GM18502 (cell line): ENCODE measurements around the gene CHMP2A.

Experiments used
- ATAC-seq: cut with Tn5 transposase; IDR thresholded peaks from one replicate; pipeline ENCODE4 v1.9.1; 2021; ENCODE audit warnings: mild to moderate bottlenecking; ENCODE audit not compliant: unreplicated experiment, poor library complexity

CHMP2A gene

GRCh38 chr19:58570770-58571574 lies 16.1 kb upstream of the CHMP2A start:
- ATAC-seq = no peak

- ATAC-seq = no peak
These were observed 15.2 kb upstream of the CHMP2A start for GRCh38 chr19:58569943-58570670.

- no peak for ATAC-seq
These were observed 14.5 kb upstream of the CHMP2A start for GRCh38 chr19:58569191-58569942.

DNA sequence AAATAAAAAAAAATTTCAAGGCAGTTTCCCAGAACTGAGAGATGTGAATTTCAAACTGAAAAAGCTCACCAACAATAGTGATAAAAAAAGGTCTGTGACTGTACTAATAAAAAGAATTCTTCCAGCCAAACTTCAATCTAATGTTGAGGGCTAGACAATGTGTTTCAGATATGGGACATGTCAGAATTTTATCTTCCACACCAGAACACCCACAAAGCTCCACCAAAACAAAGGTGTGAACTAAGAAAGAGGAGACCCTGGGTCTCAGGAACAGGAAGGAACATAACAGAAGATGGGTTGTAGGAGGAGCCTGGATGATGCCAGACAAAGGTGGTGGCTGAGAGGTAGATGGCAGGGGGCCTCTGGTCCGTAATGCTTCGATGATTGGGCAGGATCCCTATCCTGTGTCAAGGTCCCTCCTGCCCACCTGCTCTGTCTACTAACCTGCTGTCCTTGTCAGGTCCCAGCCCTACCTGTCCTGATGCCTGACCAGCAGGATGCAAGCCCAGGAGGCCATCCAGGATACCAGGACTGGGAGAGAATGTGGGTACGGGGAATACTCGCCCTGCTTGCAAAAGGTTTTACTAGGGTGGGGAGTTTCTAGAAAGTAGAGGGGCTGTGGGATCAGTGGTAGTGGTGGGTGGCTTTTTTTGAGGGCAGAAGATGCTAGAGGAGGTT lies 13.7 kb upstream of the CHMP2A start:
- no peak for ATAC-seq

DNA sequence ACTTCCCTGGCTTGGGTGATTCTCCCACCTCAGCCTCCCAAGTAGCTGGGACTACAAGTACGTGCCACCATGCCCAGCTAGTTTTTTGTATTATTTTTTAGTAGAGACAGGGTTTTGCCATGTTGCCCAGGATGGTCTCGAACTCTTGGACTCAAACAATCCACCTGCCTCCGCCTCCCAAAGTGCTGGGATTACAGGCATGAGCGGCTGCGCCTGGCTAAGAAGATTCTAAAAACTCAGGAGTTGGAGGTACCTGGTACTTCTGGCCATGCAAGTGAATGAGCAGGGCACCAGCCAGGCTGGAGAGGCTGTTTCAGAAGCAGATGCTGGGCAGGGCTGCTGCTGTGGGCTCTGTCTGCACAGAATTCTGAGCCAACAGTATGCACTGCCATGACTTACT lies 12.1 kb upstream of the CHMP2A start:
- ATAC-seq = no peak

- no peak for ATAC-seq
These were observed 8.9 kb upstream of the CHMP2A start for GRCh38 chr19:58563823-58564222.

- no peak for ATAC-seq
These were observed 8.2 kb upstream of the CHMP2A start for GRCh38 chr19:58563034-58563573.

DNA sequence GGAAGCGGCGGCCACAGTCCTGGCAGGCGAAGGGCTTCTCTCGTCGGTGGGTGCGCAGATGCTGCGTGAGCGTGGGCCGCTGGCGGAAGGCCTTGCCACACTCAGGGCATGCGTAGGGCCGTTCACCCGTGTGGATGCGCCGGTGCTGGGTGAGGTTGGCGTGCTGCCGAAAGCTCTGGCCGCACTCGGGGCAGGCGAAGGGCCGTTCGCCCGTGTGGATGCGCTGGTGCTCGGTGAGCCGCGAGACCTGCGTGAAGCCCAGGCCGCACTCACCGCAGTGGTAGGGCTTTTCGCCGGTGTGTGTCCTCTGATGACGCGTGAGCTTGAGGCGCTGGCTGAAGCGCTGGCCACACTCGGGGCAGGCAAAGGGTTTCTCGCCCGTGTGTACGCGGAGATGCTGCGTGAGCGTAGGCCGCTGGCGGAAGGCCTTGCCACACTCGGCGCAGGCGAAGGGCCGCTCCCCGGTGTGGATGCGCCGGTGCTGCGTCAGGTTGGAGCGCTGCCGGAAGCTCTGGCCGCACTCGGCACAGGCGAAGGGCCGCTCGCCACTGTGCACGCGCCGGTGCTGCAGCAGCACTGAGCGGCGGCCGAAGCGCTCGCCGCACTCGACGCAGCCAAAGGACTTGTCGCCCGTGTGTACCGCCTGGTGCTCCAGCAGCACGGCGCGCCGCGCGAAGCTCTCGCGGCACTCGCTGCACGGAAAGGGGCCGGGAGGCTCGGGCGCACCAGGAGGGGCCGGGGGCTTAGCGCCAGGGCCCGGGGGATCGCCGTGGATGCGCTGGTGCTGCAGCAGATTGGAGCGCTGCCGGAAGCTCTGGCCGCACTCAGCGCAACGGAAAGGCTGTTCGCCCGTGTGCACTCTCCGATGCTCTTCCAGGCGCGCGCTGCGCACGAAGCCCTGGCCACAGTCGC lies 7.5 kb upstream of the CHMP2A start:
- no peak for ATAC-seq

GRCh38 chr19:58561373-58562121 lies 6.6 kb upstream of the CHMP2A start:
- ATAC-seq = no peak

DNA sequence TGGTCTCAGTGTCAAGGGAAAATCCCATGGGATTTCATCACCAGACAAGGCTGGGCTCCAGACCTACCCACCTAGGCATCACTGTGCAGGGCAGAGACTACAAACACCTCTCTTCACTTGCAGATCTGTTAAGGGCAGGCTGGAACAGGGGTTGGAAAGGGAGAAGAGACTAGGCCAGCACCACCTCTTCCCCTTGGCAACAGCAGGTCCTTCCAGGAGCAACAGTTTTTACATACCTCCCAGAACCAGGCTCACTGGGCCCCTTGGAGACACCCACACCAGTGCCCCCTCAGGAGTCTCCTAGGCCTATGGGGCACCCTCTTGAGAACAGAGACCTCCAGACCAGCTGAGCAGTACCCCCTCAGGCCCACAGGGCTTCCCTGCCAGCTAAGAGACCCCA lies 6.0 kb upstream of the CHMP2A start:
- no peak for ATAC-seq

DNA sequence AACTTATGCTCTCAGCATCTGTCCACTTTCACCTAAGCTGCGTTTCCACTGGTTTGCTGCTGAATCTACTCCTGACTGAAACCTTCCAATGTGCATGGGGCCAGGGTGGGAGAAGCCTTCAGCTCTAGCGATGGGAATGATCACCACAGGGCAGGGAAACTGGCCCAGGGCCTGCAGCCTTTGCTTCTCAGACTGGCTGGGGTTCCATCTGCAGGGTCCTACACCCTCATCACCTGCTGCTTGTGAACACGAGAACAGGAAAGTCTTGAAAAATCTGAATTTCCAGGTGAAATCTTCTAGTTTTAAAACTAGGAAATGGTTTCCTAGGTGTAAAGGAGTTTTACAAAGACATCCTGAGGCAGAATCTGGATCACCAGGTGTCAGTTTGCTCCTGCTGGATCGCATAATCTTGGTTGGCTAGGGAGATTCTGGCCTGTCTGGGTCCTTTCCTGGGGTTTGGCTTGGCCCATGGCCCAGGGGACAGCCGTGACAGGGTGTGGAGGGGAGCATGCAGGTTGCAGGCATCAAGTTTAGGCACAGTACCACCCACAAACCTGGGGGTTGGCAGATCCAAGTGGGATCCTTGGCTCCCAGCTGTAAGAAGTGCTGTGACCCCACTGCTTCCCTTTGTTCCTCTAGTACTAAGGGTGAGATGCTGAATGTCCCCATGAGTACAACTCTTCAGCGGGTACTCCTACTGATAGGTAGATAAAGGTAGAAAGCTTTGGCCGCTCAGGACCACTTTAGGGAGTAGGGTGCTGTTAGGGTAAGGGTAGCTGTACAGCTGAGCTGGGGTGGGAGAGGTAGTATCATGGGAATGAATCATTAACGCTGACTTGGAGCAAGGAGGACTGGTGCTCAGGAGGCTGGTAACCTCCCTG lies 5.3 kb upstream of the CHMP2A start:
- no peak for ATAC-seq

DNA sequence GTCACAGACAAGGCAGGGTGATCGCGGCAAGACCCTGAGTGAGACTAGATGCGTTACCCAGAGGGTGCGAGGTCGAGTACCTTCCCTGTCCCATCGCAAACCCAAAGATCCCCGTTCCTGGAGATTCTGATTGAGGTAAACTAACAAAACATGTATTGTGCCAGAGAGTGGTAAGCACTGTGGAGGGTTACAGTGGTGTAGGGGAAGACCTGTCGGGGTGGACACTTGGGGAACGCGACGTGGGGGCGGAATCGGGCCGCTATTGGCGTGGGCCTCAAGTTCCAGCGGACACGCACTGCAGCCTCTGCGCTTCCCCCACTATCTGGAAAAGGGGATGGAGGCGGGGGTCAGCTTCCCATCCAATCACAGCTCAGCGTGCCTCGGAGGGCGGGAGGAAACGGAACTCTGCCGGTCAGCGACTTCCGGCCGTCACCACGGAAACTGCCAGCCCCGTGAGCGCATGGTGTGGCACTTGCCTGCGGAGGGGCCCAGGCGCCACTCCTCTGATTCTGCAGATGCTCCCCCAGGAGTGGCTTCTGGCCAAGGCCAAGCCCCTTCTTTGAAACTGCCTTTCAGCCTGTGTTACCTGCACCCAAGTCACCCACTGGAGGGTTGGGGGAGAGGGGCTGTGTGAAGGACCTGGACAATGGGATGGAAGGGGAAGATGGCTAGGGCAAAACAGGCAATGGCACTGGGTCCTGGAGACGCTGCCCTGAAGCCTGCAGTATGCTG lies 4.5 kb upstream of the CHMP2A start:
- no peak for ATAC-seq

DNA sequence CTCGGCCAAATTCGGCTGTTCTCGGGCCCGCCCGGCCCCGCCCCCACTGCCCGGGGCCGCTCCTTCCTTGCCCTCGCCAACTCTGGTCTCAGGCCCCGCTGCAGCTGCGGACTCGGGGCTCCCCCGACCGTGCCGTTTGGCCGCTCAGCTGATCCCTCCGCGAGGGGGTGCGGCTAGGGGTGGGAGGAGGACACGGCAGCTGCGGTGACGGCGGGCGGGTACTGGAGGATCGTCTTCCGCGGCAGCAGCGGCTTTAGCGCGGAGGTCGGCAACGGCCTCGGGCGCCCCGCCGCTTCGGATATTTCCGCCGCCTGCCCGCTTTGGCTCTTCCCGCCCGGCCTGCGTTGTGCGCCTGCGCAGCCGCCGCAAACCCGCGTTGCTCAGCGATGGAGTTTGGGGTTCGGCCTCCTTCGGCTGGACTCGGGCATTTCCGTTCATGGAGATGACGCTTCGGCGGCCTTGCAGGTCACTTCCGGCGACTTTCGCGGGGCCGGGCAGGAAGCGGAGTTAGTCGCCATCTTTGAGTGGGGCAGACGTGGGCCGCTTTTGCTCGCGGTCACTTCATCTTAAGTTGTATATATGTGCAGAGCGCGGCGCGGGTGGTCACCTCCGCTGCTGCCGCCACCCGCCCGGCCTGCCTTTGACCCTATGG lies 3.8 kb upstream of the CHMP2A start:
- peak; percentile 52 for ATAC-seq

DNA sequence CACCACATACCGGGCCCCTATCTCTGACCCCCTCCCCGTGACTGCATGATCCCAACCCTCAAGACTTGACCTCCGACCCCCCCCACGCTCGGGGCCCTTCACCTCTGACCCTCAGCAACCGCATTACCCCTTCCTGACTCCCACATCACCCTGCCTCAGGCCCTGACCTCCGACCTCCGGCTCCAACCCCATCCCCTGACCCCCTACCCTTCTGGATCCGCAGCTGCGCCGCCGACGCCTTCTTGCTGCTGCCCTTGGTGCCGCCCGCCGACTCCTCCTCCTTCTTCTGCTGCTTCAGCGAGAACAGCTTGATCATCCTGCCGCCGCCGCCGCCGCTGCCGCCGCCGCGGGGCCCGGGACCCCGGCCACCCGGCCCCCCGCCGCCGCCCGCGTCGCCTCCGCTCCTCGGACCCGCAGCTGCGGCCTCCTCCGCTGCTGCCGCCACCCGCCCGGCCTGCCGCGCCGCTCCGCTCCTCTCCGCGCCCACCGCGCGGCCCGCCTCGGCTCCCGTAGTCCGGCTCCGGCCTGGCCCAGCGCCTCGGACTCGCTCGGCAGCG lies 3.2 kb upstream of the CHMP2A start, which contains the start of gene UBE2M:
TSS of gene UBE2M (minus strand) at position 546 of the 557 bp plus-strand sequence. CDS start at position 316, 230 bp downstream.
- ATAC-seq = no peak

- no peak for ATAC-seq
These were observed 2.5 kb upstream of the CHMP2A start for GRCh38 chr19:58557221-58558065.
